H9 (cell line): ENCODE measurements around the gene TLK1. TPM values are rescaled to one million over a fixed set of nuclear protein-coding genes. Genes with fewer than 3 reads are reported as not detected.

Experiments
- DNase-seq: peaks from one replicate; pipeline ENCODE4 v3.0.0-alpha.2; 2017
- H2AFZ ChIP-seq: one replicate; pipeline ENCODE4 v1.6.1; 2013; ENCODE audit warnings: mild to moderate bottlenecking, low read length, control low read depth, moderate library complexity
- H2AK5ac ChIP-seq: 2 replicates; pipeline ENCODE4 v1.6.1; 2013; ENCODE audit warnings: low read length, control low read depth, mixed read lengths; ENCODE audit not compliant: insufficient read length
- H2BK120ac ChIP-seq: one replicate; pipeline ENCODE4 v1.6.1; 2013; ENCODE audit warnings: low read depth, mild to moderate bottlenecking, low read length, control low read depth, inconsistent platforms; ENCODE audit not compliant: poor library complexity, severe bottlenecking
- H2BK12ac ChIP-seq: 2 replicates; pipeline ENCODE4 v1.6.1; 2013; ENCODE audit warnings: low read length, control low read depth, mixed read lengths, low read depth; ENCODE audit not compliant: insufficient read length
- H2BK15ac ChIP-seq: 2 replicates; pipeline ENCODE4 v1.6.1; 2013; ENCODE audit warnings: low read depth, low read length, control low read depth
- H2BK20ac ChIP-seq: one replicate; pipeline ENCODE4 v1.6.1; 2013; ENCODE audit warnings: low read depth, mild to moderate bottlenecking, low read length, control low read depth, inconsistent platforms; ENCODE audit not compliant: poor library complexity, severe bottlenecking
- H2BK5ac ChIP-seq: 2 replicates; pipeline ENCODE4 v1.6.1; 2013; ENCODE audit warnings: low read length, control low read depth, mixed read lengths; ENCODE audit not compliant: insufficient read length
- H3K14ac ChIP-seq: 2 replicates; pipeline ENCODE4 v1.6.1; 2013; ENCODE audit warnings: low read length, control low read depth; ENCODE audit not compliant: insufficient read depth
- H3K18ac ChIP-seq: 2 replicates; pipeline ENCODE4 v1.6.1; 2013; ENCODE audit warnings: low read depth, mild to moderate bottlenecking, mixed read lengths, low read length, control low read depth; ENCODE audit not compliant: insufficient read length
- H3K23ac ChIP-seq: 2 replicates; pipeline ENCODE4 v1.6.1; 2013; ENCODE audit warnings: low read length, control low read depth, mixed read lengths, low read depth; ENCODE audit not compliant: insufficient read length
- H3K23me2 ChIP-seq: 2 replicates; pipeline ENCODE4 v1.6.1; 2013; ENCODE audit warnings: low read depth, mild to moderate bottlenecking, mixed read lengths, low read length, control low read depth; ENCODE audit not compliant: insufficient read length, poor library complexity, severe bottlenecking
- H3K27ac ChIP-seq: 2 replicates; pipeline ENCODE4 v1.5.1; 2013; ENCODE audit warnings: low read length, control low read depth, mixed read lengths, low read depth; ENCODE audit not compliant: insufficient read length
- H3K27me3 ChIP-seq: 2 replicates; pipeline ENCODE4 v1.6.1; 2013; ENCODE audit warnings: low read length, control low read depth, inconsistent platforms; ENCODE audit not compliant: insufficient read depth
- H3K4ac ChIP-seq: 2 replicates; pipeline ENCODE4 v1.6.1; 2013; ENCODE audit warnings: low read depth, mild to moderate bottlenecking, control low read depth, inconsistent platforms, low read length, moderate library complexity
- H3K4me1 ChIP-seq: 2 replicates; pipeline ENCODE4 v1.6.1; 2013; ENCODE audit warnings: low read length, control low read depth, inconsistent platforms; ENCODE audit not compliant: insufficient read depth
- H3K4me2 ChIP-seq: 2 replicates; pipeline ENCODE4 v1.6.1; 2013; ENCODE audit warnings: low read length, control low read depth, mixed read lengths; ENCODE audit not compliant: insufficient read length, insufficient read depth
- H3K56ac ChIP-seq: 2 replicates; pipeline ENCODE4 v1.6.1; 2013; ENCODE audit warnings: low read depth, mild to moderate bottlenecking, mixed read lengths, low read length, control low read depth; ENCODE audit not compliant: insufficient read length
- H3K79me1 ChIP-seq: 2 replicates; pipeline ENCODE4 v1.6.1; 2013; ENCODE audit warnings: low read depth, mild to moderate bottlenecking, moderate library complexity, low read length, control low read depth, inconsistent platforms; ENCODE audit not compliant: insufficient read depth, poor library complexity, severe bottlenecking
- H3K79me2 ChIP-seq: 2 replicates; pipeline ENCODE4 v1.6.1; 2013; ENCODE audit warnings: low read length, control low read depth, inconsistent platforms; ENCODE audit not compliant: insufficient read depth
- H3K9ac ChIP-seq: 2 replicates; pipeline ENCODE4 v1.6.1; 2013; ENCODE audit warnings: low read length, control low read depth, mixed read lengths; ENCODE audit not compliant: insufficient read length; ENCODE audit errors: extremely low read depth
- H3K9me3 ChIP-seq: one replicate; pipeline ENCODE4 v1.6.1; 2013; ENCODE audit warnings: low read depth, low read length, inconsistent platforms; ENCODE audit not compliant: control insufficient read depth
- H3T11ph ChIP-seq: one replicate; pipeline ENCODE4 v1.6.1; 2013; ENCODE audit warnings: mild to moderate bottlenecking, low read length, control low read depth, inconsistent platforms
- H4K20me1 ChIP-seq: one replicate; pipeline ENCODE4 v1.6.1; 2013; ENCODE audit not compliant: control insufficient read depth, insufficient read length, insufficient read depth
- H4K5ac ChIP-seq: 2 replicates; pipeline ENCODE4 v1.6.1; 2013; ENCODE audit warnings: low read depth, mild to moderate bottlenecking, mixed read lengths, low read length, control low read depth; ENCODE audit not compliant: insufficient read length
- H4K8ac ChIP-seq: replicated peaks from 2 replicates; pipeline ENCODE4 v1.6.1; 2013; ENCODE audit warnings: low read length, control low read depth, mixed read lengths, low read depth; ENCODE audit not compliant: insufficient read length
- H4K91ac ChIP-seq: 2 replicates; pipeline ENCODE4 v1.6.1; 2013; ENCODE audit warnings: low read depth, mild to moderate bottlenecking, moderate library complexity, mixed read lengths, low read length, control low read depth; ENCODE audit not compliant: insufficient read length
- H3K27ac Mint-ChIP-seq, 3 experiments: 2 replicates in 2 of 3; 3 replicates in 1 of 3; pipeline ENCODE4 v1.8.0; 2020 to 2021; ENCODE audit warnings: mixed read lengths in 3 of 3, mild to moderate bottlenecking in 1 of 3, moderate library complexity in 1 of 3
- H3K27me3 Mint-ChIP-seq: 2 replicates; pipeline ENCODE4 v1.8.0; 2021; ENCODE audit warnings: low read depth, mild to moderate bottlenecking, moderate library complexity, mixed read lengths
- H3K36me3 Mint-ChIP-seq, 3 experiments: 2 replicates in 2 of 3; 3 replicates in 1 of 3; pipeline ENCODE4 v1.8.0; 2020 to 2021; ENCODE audit warnings: low read depth in 3 of 3, mixed read lengths in 3 of 3; ENCODE audit not compliant: insufficient read depth in 1 of 3
- H3K4me1 Mint-ChIP-seq, 2 experiments: 2 replicates each; pipeline ENCODE4 v1.8.0; 2020; ENCODE audit warnings: mixed read lengths in 2 of 2
- H3K4me3 Mint-ChIP-seq, 2 experiments: 2 replicates in 1 of 2; 3 replicates in 1 of 2; pipeline ENCODE4 v1.8.0; 2020 to 2021; ENCODE audit warnings: mild to moderate bottlenecking in 2 of 2, mixed read lengths in 2 of 2, moderate library complexity in 1 of 2
- H3K9me3 Mint-ChIP-seq, 2 experiments: 2 replicates in 1 of 2; 3 replicates in 1 of 2; pipeline ENCODE4 v1.8.0; 2020; ENCODE audit warnings: mild to moderate bottlenecking in 2 of 2, mixed read lengths in 2 of 2, moderate library complexity in 1 of 2
- WGBS: extraction: QIAGEN DNeasy Blood & Tissue Kit; methylation state at CpG from one replicate; pipeline ENCODE4 v1.1.7; 2013; ENCODE audit warnings: missing lambda C conversion rate, low lambda C conversion rate, mixed read lengths; ENCODE audit not compliant: insufficient read length; ENCODE audit errors: extremely low coverage; 5-methylcytosine and 5-hydroxymethylcytosine counted together
- total RNA-seq: library from RNA; stranded (reverse); gene quantifications from 2 replicates; pipeline ENCODE4 v1.2.1, GENCODE V29; 2021
- TF ChIP-seq, protein P1 (sequence below): fragments of 200-600 bp; sonication (generic); conservative IDR thresholded peaks from 3 replicates; pipeline ENCODE4 v1.8.0; 2021; ENCODE audit warnings: antibody characterized with exemption, mild to moderate bottlenecking

The TLK1 gene
- total RNA-seq, 1 experiment from 2014 or later: 112 TPM

DNA sequence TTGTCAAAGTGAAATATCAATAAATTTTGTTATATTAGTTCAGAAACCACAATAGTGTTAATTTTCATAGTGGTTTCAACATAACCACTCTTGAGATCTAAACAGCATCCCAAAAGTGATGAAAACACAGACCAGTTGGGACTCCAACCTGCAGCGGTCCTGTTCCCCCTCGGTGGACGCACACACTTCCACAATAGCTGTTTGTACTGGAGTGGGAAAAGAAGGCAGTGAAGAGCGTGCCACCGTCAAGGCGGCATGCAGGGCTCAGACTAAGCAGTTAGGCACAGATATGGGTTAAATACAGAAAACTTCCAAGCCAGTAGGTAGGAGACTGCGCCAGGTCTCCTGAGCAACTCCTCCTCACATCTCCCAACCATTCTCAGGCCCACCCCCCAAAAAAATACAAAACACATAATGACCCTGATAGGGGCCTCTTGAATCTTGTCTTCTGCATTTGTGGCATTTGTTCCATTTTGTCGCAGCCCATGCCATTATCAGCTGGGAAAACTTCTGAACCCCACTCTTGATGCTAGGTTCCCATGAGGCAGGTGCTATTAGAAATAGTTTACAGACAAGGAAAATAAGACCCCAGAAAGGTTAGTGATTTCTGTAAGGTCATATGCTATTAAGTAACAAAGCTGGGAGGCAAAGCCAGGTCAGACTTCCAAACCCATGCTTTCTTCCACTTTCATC lies 174.0 kb downstream of the TLK1 start:
- no peak overlapping the region for H2BK20ac ChIP-seq
- H3K56ac ChIP-seq: no peak overlapping the region
- TF ChIP-seq, protein P1, sequence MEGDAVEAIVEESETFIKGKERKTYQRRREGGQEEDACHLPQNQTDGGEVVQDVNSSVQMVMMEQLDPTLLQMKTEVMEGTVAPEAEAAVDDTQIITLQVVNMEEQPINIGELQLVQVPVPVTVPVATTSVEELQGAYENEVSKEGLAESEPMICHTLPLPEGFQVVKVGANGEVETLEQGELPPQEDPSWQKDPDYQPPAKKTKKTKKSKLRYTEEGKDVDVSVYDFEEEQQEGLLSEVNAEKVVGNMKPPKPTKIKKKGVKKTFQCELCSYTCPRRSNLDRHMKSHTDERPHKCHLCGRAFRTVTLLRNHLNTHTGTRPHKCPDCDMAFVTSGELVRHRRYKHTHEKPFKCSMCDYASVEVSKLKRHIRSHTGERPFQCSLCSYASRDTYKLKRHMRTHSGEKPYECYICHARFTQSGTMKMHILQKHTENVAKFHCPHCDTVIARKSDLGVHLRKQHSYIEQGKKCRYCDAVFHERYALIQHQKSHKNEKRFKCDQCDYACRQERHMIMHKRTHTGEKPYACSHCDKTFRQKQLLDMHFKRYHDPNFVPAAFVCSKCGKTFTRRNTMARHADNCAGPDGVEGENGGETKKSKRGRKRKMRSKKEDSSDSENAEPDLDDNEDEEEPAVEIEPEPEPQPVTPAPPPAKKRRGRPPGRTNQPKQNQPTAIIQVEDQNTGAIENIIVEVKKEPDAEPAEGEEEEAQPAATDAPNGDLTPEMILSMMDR: no peak
- DNase-seq: no peak
- H3K79me2 ChIP-seq: no peaks in the 10 kb centered on the region
- Mint-ChIP-seq H3K36me3 (peaks cover 19 to 38% (median 36%) of the 10 kb centered on the region in 3 experiments), H3K27ac (0 out of 7 replicates have a peak overlapping the region, but pooled peaks of 1 of the 3 experiments have one; percentile 33), H3K4me1 (peaks cover 25 to 26% of the 10 kb centered on the region in 2 experiments), H3K27me3 (peaks cover 5% of the 10 kb centered on the region), H3K9me3 (peaks cover 9 to 15% of the 10 kb centered on the region in 2 experiments), H3K4me3 (no peak overlapping the region)
- no CpG with 5 or more reads among the region's 8 CpGs for WGBS
- H2AFZ ChIP-seq: no peak overlapping the region
- no peaks in the 10 kb centered on the region for H3K79me1 ChIP-seq
- no peaks in the 10 kb centered on the region for H3K23me2 ChIP-seq
- no peak overlapping the region for H3K9ac ChIP-seq
- no peak overlapping the region for H3K23ac ChIP-seq
- H2BK120ac ChIP-seq: no peak overlapping the region
- no peak overlapping the region for H3K4me2 ChIP-seq
- H3K9me3 ChIP-seq: no peaks in the 10 kb centered on the region
- H3T11ph ChIP-seq: no peak overlapping the region
- H3K4me1 ChIP-seq: peaks cover 3% of the 10 kb centered on the region; the same call in 1 of the 2 replicates
- H4K91ac ChIP-seq: no peak overlapping the region
- no peak overlapping the region for H2BK12ac ChIP-seq
- no peak overlapping the region for H3K14ac ChIP-seq
- H3K27ac ChIP-seq: no peak overlapping the region
- H2BK15ac ChIP-seq: no peak overlapping the region
- no peak overlapping the region for H3K18ac ChIP-seq
- no peak overlapping the region for H4K5ac ChIP-seq
- H3K4ac ChIP-seq: no peak overlapping the region
- H2BK5ac ChIP-seq: no peak overlapping the region
- H4K8ac ChIP-seq: no peak overlapping the region
- no peaks in the 10 kb centered on the region for H3K27me3 ChIP-seq
- H4K20me1 ChIP-seq: no peaks in the 10 kb centered on the region
- H2AK5ac ChIP-seq: no peak overlapping the region
